Astrocyte of the spinal cord (primary cell): ENCODE measurements around the gene RC3H1.
A peak's percentile ranks its signal among the peaks of the same experiment; 100 is the strongest.
"Not testable (repeated sequence)": the region's sequence is repeated elsewhere in the genome, so short reads cannot be mapped to it uniquely, and the experiment has no call there.

ENCODE experiments used
- DNase-seq: peaks from one replicate; pipeline ENCODE4 v3.0.0; 2011; ENCODE audit warnings: low read depth, low spot score
- H3K4me3 ChIP-seq: 2 replicates; pipeline ENCODE4 v1.5.1; 2011; ENCODE audit warnings: low read depth, mild to moderate bottlenecking, low read length, moderate library complexity
- CTCF ChIP-seq: IDR thresholded peaks from 2 replicates; pipeline ENCODE4 v1.5.1; 2012; ENCODE audit warnings: low read depth, mild to moderate bottlenecking, low read length, inconsistent platforms
- in situ Hi-C: cut with HindIII; loops from 2 replicates; pipeline ENCODE4 v1.10.0; 2017; ENCODE audit warnings: low sequenced_read_pairs

RC3H1 gene

GRCh38 chr1:173963477-173963876, 58.7 kb downstream of the RC3H1 start:
- in situ Hi-C loops = no loop called here
- no peak for DNase-seq
- no peak for TF ChIP-seq CTCF
- H3K4me3 ChIP-seq = no peak overlapping the region

GRCh38 chr1:173960625-173961024, 61.5 kb downstream of the RC3H1 start:
- no peak for TF ChIP-seq CTCF
- H3K4me3 ChIP-seq = no peak overlapping the region
- no peak for DNase-seq
- in situ Hi-C loops = no loop called here

DNA sequence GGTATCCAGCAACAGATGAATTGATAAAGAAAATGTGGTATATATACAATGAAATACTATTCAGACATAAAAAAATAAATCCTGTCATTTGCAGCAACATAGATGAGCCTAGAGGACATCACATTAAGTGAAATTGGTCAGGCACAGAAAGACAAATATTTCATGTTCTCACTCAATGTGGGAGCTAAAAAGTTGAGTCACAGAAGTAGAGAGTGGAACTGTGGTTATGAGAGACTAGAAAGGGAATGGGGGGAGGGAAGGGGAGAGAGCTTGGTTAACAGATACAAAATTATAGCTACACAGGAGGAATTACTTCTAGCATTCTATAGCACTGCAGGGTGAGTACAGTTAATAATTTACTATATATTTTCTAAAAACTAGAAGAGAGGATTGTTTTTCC, 68.0 kb downstream of the RC3H1 start:
- DNase-seq = peak; percentile 48
- in situ Hi-C loops = no loop called here
- no peak overlapping the region for H3K4me3 ChIP-seq
- no peak for TF ChIP-seq CTCF

GRCh38 chr1:173948594-173948993, 73.6 kb downstream of the RC3H1 start:
- in situ Hi-C loops = no loop called here
- no peak overlapping the region for H3K4me3 ChIP-seq
- no peak for DNase-seq
- TF ChIP-seq CTCF = no peak

DNA sequence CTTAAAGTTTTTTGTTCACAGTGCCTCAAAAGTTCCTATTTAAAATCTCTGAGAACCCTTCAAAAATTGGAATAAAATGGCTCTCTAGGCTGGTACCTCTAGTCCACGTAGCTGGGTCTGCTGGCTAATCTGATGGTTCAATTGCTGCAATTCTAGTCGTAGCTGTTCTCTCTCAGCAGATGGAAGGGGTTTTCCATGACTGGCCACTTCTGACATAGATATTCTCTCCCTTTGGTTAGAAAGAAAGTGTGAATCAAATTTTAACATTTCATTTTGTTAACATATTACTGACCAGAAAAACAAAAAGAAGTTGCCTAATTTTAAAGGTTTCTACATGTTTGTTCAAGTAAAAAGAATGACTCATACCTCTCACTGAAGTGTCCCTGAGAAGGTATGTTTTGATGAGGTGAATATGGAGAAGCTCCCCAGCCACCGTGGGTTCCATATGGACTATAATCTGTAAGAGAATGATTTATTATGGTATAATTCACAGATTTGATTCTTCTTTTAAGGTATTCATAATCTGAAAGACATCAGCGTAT, 75.7 kb downstream of the RC3H1 start:
- DNase-seq = no peak
- H3K4me3 ChIP-seq = no peak overlapping the region
- TF ChIP-seq CTCF = no peak
- in situ Hi-C loops = no loop called here

GRCh38 chr1:173937062-173937461, 85.1 kb downstream of the RC3H1 start:
- in situ Hi-C loops = no loop called here
- no peak overlapping the region for H3K4me3 ChIP-seq
- no peak for DNase-seq
- no peak for TF ChIP-seq CTCF

DNA sequence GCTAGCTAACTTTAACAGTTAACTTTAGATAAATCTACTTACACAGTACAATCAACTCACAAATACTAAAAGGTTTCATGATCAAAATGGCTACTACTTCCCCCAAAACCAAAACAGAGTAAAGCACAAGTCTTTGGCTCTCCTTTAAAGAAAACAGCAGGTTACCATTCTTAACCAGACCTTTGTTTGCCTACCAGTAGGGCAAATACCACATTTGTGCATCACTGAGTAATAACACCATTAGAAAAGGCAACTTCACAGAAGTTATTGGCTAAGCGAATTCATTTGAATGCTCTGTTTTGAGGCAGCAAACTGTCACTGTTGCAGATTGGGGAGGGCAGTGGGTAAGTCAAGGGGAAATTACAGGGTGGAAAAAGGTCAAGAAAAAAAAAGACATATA, 87.7 kb downstream of the RC3H1 start:
- peak; percentile 69 for DNase-seq
- in situ Hi-C loops = no loop called here
- no peak for TF ChIP-seq CTCF
- H3K4me3 ChIP-seq = no peak overlapping the region

DNA sequence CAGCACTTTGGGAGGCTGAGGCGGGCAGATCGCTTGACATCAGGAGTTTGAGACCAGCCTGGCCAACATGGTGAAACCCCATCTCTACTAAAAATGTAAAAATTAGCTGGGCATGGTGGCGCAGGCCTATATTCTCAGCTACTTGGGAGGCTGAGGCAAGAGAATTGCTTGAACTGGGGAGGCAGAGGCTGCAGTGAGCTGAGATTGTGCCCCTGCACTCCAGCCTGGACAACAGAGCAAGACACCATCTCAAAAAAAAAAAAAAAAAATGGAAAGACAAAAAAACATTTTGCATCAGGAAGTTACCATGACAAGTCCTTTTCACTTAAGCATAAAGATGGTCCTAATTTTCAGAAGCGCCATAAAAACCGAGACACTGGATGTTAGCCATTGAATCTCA, 91.6 kb downstream of the RC3H1 start:
- in situ Hi-C loops, DNase-seq, H3K4me3 ChIP-seq: not testable (repeated sequence)
